Cortex of kidney (tissue), 1 donor: ENCODE data around the gene LRRC37A2.
"Not testable (repeated sequence)": the region's sequence is repeated elsewhere in the genome, so short reads cannot be mapped to it uniquely, and the experiment has no call there.

Experiments
- DNase-seq: peaks from one replicate; lab custom pipeline; 2025; lab: John Stamatoyannopoulos, UW

LRRC37A2 gene

DNA sequence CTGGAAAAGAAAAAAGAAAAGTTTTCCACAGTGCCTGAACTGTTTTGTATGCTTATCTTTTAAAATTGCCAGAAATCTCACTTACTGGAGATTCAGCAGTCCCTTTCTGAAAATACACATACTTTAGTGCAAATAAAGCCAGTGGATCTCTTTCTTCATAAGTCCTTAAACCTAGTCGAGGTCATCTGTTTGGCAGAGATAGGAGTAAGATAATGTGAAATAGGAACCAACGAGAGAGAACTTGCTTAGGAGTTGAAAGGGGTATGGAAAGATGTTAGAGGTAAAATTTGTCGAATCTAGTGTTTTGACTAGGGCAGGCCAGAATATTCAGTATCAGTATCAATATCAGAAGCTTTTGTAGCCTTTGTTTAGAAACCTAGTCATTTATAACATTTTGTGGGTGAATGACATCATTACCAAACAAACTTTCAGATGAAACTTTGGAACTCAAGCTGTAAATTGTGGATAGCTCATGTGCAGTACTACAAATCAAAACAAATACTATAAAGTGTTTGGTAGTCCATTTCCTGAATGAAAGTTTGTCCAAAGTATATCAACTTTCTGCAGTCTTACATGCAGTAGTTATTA lies 86.2 kb downstream of the LRRC37A2 start:
- not testable (repeated sequence) for DNase-seq

DNA sequence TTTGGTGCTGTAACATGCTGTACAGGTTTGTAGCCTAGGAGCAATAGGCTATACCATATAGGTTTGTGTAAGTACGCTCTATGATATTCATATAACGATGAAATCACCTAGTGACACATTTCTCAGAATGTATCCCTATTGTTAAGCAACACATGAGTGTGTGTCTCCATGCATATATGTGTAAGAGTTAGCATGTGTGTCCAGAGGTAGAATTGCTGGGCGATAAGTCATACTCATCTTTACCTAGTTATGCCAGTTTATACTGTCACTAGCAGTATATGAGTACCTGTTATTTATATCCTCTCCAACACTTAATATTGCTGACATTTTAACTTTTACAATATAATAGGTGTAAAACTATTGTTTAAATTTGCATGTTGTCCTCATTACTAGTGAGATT lies 88.5 kb downstream of the LRRC37A2 start:
- DNase-seq, result not testable (repeated sequence)

DNA sequence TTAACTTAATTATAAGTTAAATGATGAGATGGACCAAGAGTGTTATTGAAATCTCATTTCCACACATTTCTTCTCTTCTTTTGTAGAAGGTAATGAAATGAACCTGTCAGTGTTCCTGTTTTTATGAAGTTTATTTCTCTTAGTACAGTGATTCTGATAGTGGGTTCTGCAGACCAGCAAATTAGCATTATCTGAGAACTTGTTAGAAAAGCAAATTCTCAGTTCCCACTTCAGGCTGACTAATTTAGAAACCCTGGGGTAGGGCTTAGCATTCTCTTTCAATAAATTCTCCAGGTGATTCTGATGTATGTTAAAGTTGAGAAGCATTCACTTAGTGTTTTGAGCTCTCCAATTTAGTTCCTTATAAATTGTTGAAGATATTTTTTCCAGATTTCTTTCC lies 90.9 kb downstream of the LRRC37A2 start:
- DNase-seq, result not testable (repeated sequence)
